CD4-positive, alpha-beta T cell (primary cell): ENCODE results near the gene NRM. TPM values are rescaled to one million over a fixed set of nuclear protein-coding genes. Genes with fewer than 3 reads are reported as not detected.

Experiments used
- ATAC-seq: fragments of 200-7000 bp; cut with Tn5 transposase; one replicate; pipeline ENCODE4 v1.10.0; 2022; ENCODE audit warnings: mild to moderate bottlenecking; ENCODE audit not compliant: poor library complexity
- CTCF ChIA-PET: fragments of 350-600 bp; sonication (Branson Sonifier 250); formaldehyde crosslinking; loops from one replicate; lab custom pipeline; 2021; ENCODE audit warnings: antibody characterized with exemption, inconsistent platforms; lab: Charles Lee
- POLR2A ChIA-PET: fragments of 350-600 bp; sonication (Branson Sonifier 250); formaldehyde crosslinking; loops from one replicate; lab custom pipeline; 2021; ENCODE audit warnings: antibody characterized with exemption, inconsistent platforms; lab: Charles Lee
- DNase-seq, 14 experiments: peaks; one replicate each; pipeline ENCODE4 v3.0.0-alpha.2; 2013 to 2020; ENCODE audit warnings: mixed read lengths in 2 of 14
- H3K27ac ChIP-seq, 2 donors: one replicate each; pipeline versions ENCODE4 v1.5.1 to v1.7.0; 2013; ENCODE audit warnings: low read length in 2 of 2, low read depth in 1 of 2, mild to moderate bottlenecking in 1 of 2
- H3K27me3 ChIP-seq, 2 experiments: 1 replicate in 1 of 2; 2 replicates in 1 of 2; pipeline versions ENCODE4 v1.6.1 to v1.7.0; 2013; ENCODE audit warnings: low read length in 2 of 2, control low read depth in 1 of 2, mild to moderate bottlenecking in 1 of 2, moderate library complexity in 1 of 2; ENCODE audit not compliant: insufficient read depth in 2 of 2, control insufficient read depth in 1 of 2
- H3K36me3 ChIP-seq: one replicate; pipeline ENCODE4 v1.6.1; 2013; ENCODE audit warnings: low read length, control low read depth; ENCODE audit not compliant: insufficient read depth
- H3K4me1 ChIP-seq: one replicate; pipeline ENCODE4 v1.6.1; 2013; ENCODE audit warnings: low read length, control low read depth; ENCODE audit not compliant: insufficient read depth
- H3K4me3 ChIP-seq: one replicate; pipeline ENCODE4 v1.5.1; 2013; ENCODE audit warnings: mild to moderate bottlenecking, low read length, moderate library complexity
- H3K9me3 ChIP-seq, 2 experiments: 1 replicate in 1 of 2; 2 replicates in 1 of 2; pipeline versions ENCODE4 v1.6.1 to v1.7.0; 2013; ENCODE audit warnings: low read length in 2 of 2, mild to moderate bottlenecking in 2 of 2, control low read depth in 1 of 2, moderate library complexity in 1 of 2; ENCODE audit not compliant: control insufficient read depth in 1 of 2, insufficient read depth in 1 of 2
- H3K27ac Mint-ChIP-seq: one replicate; pipeline ENCODE4 v1.8.0; 2020; ENCODE audit warnings: mixed read lengths
- H3K27me3 Mint-ChIP-seq: one replicate; pipeline ENCODE4 v1.8.0; 2021; ENCODE audit warnings: mixed read lengths
- H3K36me3 Mint-ChIP-seq: one replicate; pipeline ENCODE4 v1.8.0; 2021; ENCODE audit warnings: low read depth, mixed read lengths
- H3K4me1 Mint-ChIP-seq: one replicate; pipeline ENCODE4 v1.8.0; 2021; ENCODE audit warnings: low read depth, mixed read lengths
- H3K4me3 Mint-ChIP-seq: one replicate; pipeline ENCODE4 v1.8.0; 2020; ENCODE audit warnings: mild to moderate bottlenecking, mixed read lengths
- H3K9me3 Mint-ChIP-seq: one replicate; pipeline ENCODE4 v1.8.0; 2020; ENCODE audit warnings: mixed read lengths
- intact Hi-C, 2 experiments: fragments of 100-400 bp; cut with DNase I in 1 of 2; cut with micrococcal nuclease in 1 of 2; formaldehyde crosslinking; loops; one replicate each; pipeline versions ENCODE4 v1.15.1 to v1.9.0; 2023 to 2025; cut with DNase I, micrococcal nuclease
- total RNA-seq, 174 experiments: library from RNA in 2 of 174; stranded (reverse) in 2 of 174; gene quantifications; one replicate each; pipeline ENCODE4 v1.2.3 and lab custom pipeline; 2021 to 2026
- TF ChIP-seq, protein P1 (sequence below): fragments of 200-600 bp; IDR thresholded peaks from one replicate; pipeline ENCODE4 v1.8.0; 2022; ENCODE audit warnings: antibody characterized with exemption, mild to moderate bottlenecking

NRM gene
- total RNA-seq, 2 experiments from 2014 or later, result 3.8 to 4.4 TPM

DNA sequence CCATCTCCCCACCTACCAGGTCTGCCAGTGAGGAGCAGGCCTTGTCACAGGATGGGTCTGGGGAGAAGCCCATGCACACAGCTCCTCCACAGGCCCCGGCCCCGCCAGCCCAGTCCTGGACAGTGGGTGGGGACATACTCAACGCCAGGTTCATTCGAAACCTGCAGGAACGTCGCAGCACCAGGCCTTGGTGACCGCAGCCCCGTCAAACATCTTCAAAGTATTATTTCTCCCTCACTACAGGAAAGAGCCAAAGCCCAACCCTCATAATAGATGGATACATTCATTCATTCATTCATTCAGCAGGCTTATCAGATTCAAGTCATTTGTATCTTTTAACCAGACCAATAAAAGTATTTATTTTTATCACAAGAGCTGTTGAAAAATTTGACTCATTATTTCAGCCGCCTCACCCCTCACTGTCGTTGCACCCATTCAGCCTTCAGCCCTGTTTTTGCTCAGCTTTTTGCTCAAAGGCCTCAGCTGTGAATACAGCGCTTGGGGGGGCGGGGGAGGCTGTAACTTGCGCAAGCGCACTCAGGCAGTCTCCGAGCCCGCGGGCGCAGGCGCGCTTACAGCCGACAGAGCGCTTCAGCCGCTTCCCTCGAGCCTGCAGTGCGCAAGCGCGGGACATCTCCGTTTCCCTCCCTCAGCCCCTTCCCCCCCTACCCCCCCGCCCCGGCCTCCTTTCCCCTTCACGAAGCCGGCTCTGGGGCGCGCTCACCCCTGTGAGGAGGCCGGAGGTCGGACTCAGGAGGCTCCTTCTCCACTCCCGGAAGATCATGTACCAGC, 44.1 kb downstream of the NRM start, which contains the start of gene C6orf136:
Gene C6orf136, plus strand, starts transcription at position 684 of the 792 bp plus-strand sequence. Its CDS starts 99 bp downstream, at position 783.
- Histone ChIP-seq H3K27me3 (no peaks in the 10 kb centered on the region), H3K4me3 (peak within 1 kb of the TSS; percentile 85), H3K36me3 (peaks cover 25% of the 10 kb centered on the region), H3K27ac (peak within 1 kb of the TSS; percentile 86 to 91), H3K4me1 (peaks cover 23% of the 10 kb centered on the region), H3K9me3 (no peaks in the 10 kb centered on the region)
- H3K27me3 Mint-ChIP-seq, result no peaks in the 10 kb centered on the region
- peak within 1 kb of the TSS; percentile 93 for H3K4me3 Mint-ChIP-seq
- TF ChIP-seq, protein P1, sequence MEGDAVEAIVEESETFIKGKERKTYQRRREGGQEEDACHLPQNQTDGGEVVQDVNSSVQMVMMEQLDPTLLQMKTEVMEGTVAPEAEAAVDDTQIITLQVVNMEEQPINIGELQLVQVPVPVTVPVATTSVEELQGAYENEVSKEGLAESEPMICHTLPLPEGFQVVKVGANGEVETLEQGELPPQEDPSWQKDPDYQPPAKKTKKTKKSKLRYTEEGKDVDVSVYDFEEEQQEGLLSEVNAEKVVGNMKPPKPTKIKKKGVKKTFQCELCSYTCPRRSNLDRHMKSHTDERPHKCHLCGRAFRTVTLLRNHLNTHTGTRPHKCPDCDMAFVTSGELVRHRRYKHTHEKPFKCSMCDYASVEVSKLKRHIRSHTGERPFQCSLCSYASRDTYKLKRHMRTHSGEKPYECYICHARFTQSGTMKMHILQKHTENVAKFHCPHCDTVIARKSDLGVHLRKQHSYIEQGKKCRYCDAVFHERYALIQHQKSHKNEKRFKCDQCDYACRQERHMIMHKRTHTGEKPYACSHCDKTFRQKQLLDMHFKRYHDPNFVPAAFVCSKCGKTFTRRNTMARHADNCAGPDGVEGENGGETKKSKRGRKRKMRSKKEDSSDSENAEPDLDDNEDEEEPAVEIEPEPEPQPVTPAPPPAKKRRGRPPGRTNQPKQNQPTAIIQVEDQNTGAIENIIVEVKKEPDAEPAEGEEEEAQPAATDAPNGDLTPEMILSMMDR, result no peak
- H3K27ac Mint-ChIP-seq, result peak within 1 kb of the TSS; percentile 89
- DNase-seq (peak; percentile 84 to 99 (median 94)), ATAC-seq (peak; percentile 79)
- intact Hi-C loops, result loop anchor here (1.0 to 2.0 kb wide), 3 partner anchors 19 to 29 kb away; partner anchors contain the start of genes DHX16 (in 1 of the 2), MRPS18B (in 1 of the 2) and PPP1R10 (in 1 of the 2)
- CTCF ChIA-PET, result interaction anchor here (0.7 to 1.5 kb wide), 8 partner anchors 20 to 84 kb away, joined by 3 to 8 read pairs (median 3); partner anchors contain the start of genes ATAT1, DHX16 and MRPS18B
- POLR2A ChIA-PET, result interaction anchor here (0.9 to 1.7 kb wide), 7 partner anchors 26 to 105 kb away, joined by 3 to 8 read pairs (median 4); partner anchors contain the start of genes MRPS18B and PPP1R10
- peaks cover 23% of the 10 kb centered on the region for H3K4me1 Mint-ChIP-seq
- peaks cover 52% of the 10 kb centered on the region for H3K36me3 Mint-ChIP-seq
- no peaks in the 10 kb centered on the region for H3K9me3 Mint-ChIP-seq

DNA sequence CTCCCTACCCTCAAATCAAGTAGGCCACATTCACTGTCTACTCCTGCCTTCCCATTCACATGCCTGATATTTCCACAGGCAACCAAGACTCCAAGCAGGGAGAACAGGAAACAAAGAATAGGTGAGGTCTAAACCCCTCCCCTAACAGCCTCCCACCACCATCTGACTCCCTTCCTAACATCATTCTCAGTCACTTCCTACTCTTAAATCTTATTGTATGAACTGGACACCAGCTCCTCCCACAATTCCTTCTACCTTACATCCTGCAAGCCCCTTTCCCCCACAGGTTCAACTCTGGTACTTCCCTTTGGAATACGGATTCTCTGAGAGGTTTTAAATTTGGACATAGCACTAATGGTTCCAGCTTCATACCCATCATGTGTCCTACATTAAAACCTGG, 44.8 kb downstream of the NRM start:
- Mint-ChIP-seq H3K9me3 (no peaks in the 10 kb centered on the region), H3K27me3 (no peaks in the 10 kb centered on the region), H3K4me3 (peak overlapping the region; percentile 93), H3K4me1 (peaks cover 26% of the 10 kb centered on the region), H3K36me3 (peaks cover 52% of the 10 kb centered on the region), H3K27ac (peak overlapping the region; percentile 89)
- POLR2A ChIA-PET, result interaction anchor here (1.0 to 1.7 kb wide), 3 partner anchors 28 to 76 kb away, joined by 4 to 8 read pairs (median 5); partner anchors contain the start of genes MRPS18B and PPP1R10
- DNase-seq (no peak), ATAC-seq (no peak)
- H3K4me1 ChIP-seq, result peaks cover 26% of the 10 kb centered on the region
- CTCF ChIA-PET, result interaction anchor here (0.8 to 1.5 kb wide), 5 partner anchors 20 to 83 kb away, joined by 3 to 8 read pairs (median 3); partner anchors contain the start of genes ATAT1, DHX16 and MRPS18B
- intact Hi-C loops, result loop anchor here (1.0 to 2.0 kb wide), 2 partner anchors 27 to 29 kb away; partner anchors contain the start of genes DHX16 (in 1 of the 2), MRPS18B (in 1 of the 2) and PPP1R10 (in 1 of the 2)
- H3K4me3 ChIP-seq, result no peak overlapping the region
- H3K36me3 ChIP-seq, result peaks cover 19% of the 10 kb centered on the region
- no peaks in the 10 kb centered on the region for H3K9me3 ChIP-seq
- TF ChIP-seq, protein P1, result no peak
- no peaks in the 10 kb centered on the region for H3K27me3 ChIP-seq
- no peak overlapping the region for H3K27ac ChIP-seq

DNA sequence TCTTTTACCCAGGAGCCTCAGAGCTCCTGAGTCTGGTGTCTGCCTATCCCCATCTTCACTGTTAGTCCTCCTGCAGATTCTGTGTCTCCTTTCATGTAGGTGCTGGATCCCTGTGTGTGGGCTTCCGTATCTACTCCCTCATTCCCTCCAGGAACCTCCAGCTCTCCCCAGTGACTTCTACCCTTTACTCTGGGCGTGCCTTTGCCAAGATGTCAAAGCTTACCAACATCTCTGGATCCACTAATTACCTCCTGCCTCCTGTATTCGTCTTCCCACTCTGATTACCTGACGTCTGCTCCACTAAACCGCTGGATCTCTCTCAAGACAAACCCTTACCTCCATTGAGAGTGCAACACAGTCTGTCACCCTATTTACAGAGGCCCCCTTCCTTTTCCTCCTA, 46.0 kb downstream of the NRM start:
- ATAC-seq, result no peak
- H3K9me3 Mint-ChIP-seq, result no peaks in the 10 kb centered on the region
- Histone ChIP-seq H3K36me3 (peaks cover 17% of the 10 kb centered on the region), H3K27me3 (no peaks in the 10 kb centered on the region), H3K4me1 (peaks cover 29% of the 10 kb centered on the region), H3K9me3 (no peaks in the 10 kb centered on the region), H3K27ac (no peak overlapping the region), H3K4me3 (no peak overlapping the region)
- peaks cover 48% of the 10 kb centered on the region for H3K36me3 Mint-ChIP-seq
- intact Hi-C loops, result no loop called here
- no peaks in the 10 kb centered on the region for H3K27me3 Mint-ChIP-seq
- no peak for DNase-seq
- H3K27ac Mint-ChIP-seq, result no peak overlapping the region
- CTCF ChIA-PET, result interaction anchor here (1.0 kb wide), 1 partner anchor 78 kb away, joined by 3 read pairs; no protein-coding TSS in a partner anchor
- TF ChIP-seq, protein P1, result no peak
- POLR2A ChIA-PET, result no interaction called here
- peaks cover 35% of the 10 kb centered on the region for H3K4me1 Mint-ChIP-seq
- H3K4me3 Mint-ChIP-seq, result no peak overlapping the region
